Breast epithelium (tissue), 3 donors: ENCODE data around the gene SLC28A1.

Experiments
- POLR2A ChIP-seq: fragments of 450-650 bp; IDR thresholded peaks from one replicate; pipeline ENCODE4 v1.6.1; 2016; ENCODE audit warnings: antibody characterized with exemption, mild to moderate bottlenecking, moderate library complexity
- POLR2AphosphoS5 ChIP-seq, 3 donors: sonication (generic); formaldehyde crosslinking; IDR thresholded peaks; one replicate each; pipeline ENCODE4 v1.6.1; 2017; ENCODE audit warnings: antibody characterized with exemption in 3 of 3
- TF ChIP-seq, protein P1 (sequence below), 3 donors: fragments of 450-650 bp; IDR thresholded peaks; one replicate each; pipeline ENCODE4 v1.5.1; 2016 to 2017; ENCODE audit warnings: antibody characterized with exemption in 3 of 3, mild to moderate bottlenecking in 3 of 3, moderate library complexity in 3 of 3

DNA sequence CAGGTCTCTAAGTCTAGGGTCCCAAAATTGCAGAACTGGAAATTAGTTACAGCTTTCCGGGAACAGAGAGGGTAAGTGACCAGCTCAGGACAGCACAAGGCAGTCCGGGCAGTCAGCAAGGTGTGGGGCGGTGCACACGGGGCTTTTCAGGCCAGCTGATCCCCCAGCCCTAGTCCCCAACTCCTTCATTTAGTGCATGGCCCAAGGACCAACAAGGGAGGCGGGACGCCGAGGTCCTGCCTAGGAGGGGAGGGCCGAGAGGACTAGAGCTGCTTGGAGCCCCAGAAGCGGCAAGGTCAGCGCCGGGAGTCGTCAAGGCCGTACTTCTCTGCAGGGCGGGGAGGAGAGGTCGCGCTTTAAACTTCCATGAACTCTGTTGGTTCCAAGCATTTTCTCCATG, 95.2 kb downstream of the SLC28A1 start:
- TF ChIP-seq, protein P1, sequence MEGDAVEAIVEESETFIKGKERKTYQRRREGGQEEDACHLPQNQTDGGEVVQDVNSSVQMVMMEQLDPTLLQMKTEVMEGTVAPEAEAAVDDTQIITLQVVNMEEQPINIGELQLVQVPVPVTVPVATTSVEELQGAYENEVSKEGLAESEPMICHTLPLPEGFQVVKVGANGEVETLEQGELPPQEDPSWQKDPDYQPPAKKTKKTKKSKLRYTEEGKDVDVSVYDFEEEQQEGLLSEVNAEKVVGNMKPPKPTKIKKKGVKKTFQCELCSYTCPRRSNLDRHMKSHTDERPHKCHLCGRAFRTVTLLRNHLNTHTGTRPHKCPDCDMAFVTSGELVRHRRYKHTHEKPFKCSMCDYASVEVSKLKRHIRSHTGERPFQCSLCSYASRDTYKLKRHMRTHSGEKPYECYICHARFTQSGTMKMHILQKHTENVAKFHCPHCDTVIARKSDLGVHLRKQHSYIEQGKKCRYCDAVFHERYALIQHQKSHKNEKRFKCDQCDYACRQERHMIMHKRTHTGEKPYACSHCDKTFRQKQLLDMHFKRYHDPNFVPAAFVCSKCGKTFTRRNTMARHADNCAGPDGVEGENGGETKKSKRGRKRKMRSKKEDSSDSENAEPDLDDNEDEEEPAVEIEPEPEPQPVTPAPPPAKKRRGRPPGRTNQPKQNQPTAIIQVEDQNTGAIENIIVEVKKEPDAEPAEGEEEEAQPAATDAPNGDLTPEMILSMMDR (IDR thresholded peaks at IDR 0.05) = no peak
- TF ChIP-seq POLR2AphosphoS5 (IDR thresholded peaks at IDR 0.05) = no peak
- no peak for TF ChIP-seq POLR2A
